CD4-positive, alpha-beta T cell treated with Interleukin-17A for 1 hour (primary cell): ENCODE data around the gene RNF181.
"Not testable (repeated sequence)": the region's sequence is repeated elsewhere in the genome, so short reads cannot be mapped to it uniquely, and the experiment has no call there.

Source experiments
- DNase-seq: peaks from one replicate; pipeline ENCODE4 v3.0.0-alpha.2; 2020

Gene RNF181

GRCh38 chr2:85577386-85578242 is 17.9 kb upstream of the RNF181 start, which contains the start of gene VAMP8:
Gene VAMP8 (plus strand): TSS chr2:85577586. CDS start chr2:85577647, 61 bp downstream.
- peak; percentile 67 for DNase-seq

GRCh38 chr2:85578243-85579180 is 17.0 kb upstream of the RNF181 start:
- peak; percentile 15 for DNase-seq

GRCh38 chr2:85579266-85579935 is 16.1 kb upstream of the RNF181 start:
- no peak for DNase-seq

- no peak for DNase-seq
Measured at GRCh38 chr2:85580206-85580605, 15.3 kb upstream of the RNF181 start.

GRCh38 chr2:85582492-85582891 is 13.1 kb upstream of the RNF181 start:
- DNase-seq: no peak

- DNase-seq: peak; percentile 58
Measured at GRCh38 chr2:85583667-85584353, 11.7 kb upstream of the RNF181 start.

- DNase-seq: no peak
Measured at GRCh38 chr2:85584354-85584856, 11.1 kb upstream of the RNF181 start, which contains the start of gene VAMP5. Gene VAMP5 (plus strand): TSS chr2:85584431. CDS start chr2:85584491, 60 bp downstream.

- peak; percentile 22 for DNase-seq
Measured at GRCh38 chr2:85584857-85585780, 10.4 kb upstream of the RNF181 start.

- DNase-seq: no peak
Measured at GRCh38 chr2:85585781-85586105, 9.8 kb upstream of the RNF181 start.

GRCh38 chr2:85588236-85588635 is 7.3 kb upstream of the RNF181 start:
- no peak for DNase-seq

- no peak for DNase-seq
Measured at GRCh38 chr2:85588645-85589044, 6.9 kb upstream of the RNF181 start.

GRCh38 chr2:85589181-85589580 is 6.4 kb upstream of the RNF181 start:
- DNase-seq: no peak

- no peak for DNase-seq
Measured at GRCh38 chr2:85589982-85590791, 5.4 kb upstream of the RNF181 start.

GRCh38 chr2:85590950-85591349 is 4.6 kb upstream of the RNF181 start:
- no peak for DNase-seq

- DNase-seq: no peak
Measured at GRCh38 chr2:85591563-85591962, 4.0 kb upstream of the RNF181 start.

GRCh38 chr2:85592299-85592698 is 3.2 kb upstream of the RNF181 start:
- DNase-seq: not testable (repeated sequence)

- no peak for DNase-seq
Measured at GRCh38 chr2:85593023-85593422, 2.5 kb upstream of the RNF181 start.

- DNase-seq: no peak
Measured at GRCh38 chr2:85594715-85595300, 737 bp upstream of the RNF181 start.

- no peak for DNase-seq
Measured at GRCh38 chr2:85596026-85596333, 435 bp downstream of the RNF181 start.
